ENCODE data around the gene LGALS7. TPM values are rescaled to one million over a fixed set of nuclear protein-coding genes. Genes with fewer than 3 reads are reported as not detected.
"Not testable (repeated sequence)": the region's sequence is repeated elsewhere in the genome, so short reads cannot be mapped to it uniquely, and the experiment has no call there.

LGALS7 gene
- total RNA-seq, 2 experiments from 2014 or later, result not detected

DNA sequence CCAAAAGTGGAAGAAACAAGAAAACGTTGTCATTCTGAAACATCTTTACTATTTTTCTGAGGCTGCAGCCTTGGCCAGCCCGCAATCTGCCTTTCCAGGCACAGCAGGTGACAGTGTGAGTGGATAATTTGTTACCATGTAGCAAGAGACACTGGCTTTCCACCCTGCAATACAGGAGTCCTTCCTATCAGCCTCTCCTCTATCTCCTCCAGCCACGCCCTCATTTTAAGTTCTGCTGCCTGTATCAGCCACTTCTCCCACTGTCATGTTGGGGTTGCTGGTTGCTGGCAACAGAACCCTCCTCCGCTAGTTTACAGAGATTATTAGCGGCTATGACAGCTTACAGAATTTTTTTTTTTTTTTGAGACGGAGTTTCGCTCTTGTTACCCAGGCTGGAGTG is 7.7 kb upstream of the LGALS7 start:
- POLR2A ChIA-PET, result no interaction called here
- Mint-ChIP-seq H3K4me3 (no peak overlapping the region), H3K27ac (peak overlapping the region; percentile 49), H3K36me3 (no peaks in the 10 kb centered on the region), H3K9me3 (no peaks in the 10 kb centered on the region), H3K4me1 (ENCODE audit: low read depth) (no peaks in the 10 kb centered on the region), H3K27me3 (no peaks in the 10 kb centered on the region)
- intact Hi-C loops (cut with micrococcal nuclease), result no loop called here
- CTCF ChIA-PET, result no interaction called here
- DNase-seq, result no peak

DNA sequence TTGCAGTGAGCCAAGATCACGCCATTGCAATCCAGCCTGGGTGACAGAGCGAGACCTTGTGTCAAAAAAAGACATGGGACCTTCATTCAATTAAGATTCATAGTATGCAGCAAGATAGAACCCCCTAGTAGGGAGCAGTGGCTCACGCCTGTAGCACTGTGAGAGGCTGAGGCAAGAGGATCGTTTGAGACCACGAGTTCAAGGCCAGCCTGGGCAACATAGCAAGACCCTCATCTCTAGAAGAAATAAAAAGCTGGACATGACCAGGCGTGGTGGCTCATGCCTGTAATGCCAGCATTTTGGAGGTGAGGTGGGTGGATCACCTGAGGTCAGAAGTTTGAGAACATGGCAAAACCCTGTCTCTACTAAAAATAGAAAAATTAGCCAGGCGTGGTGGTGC is 7.1 kb upstream of the LGALS7 start:
- no peaks in the 10 kb centered on the region for H3K9me3 Mint-ChIP-seq
- DNase-seq, result no peak
- no peak overlapping the region for H3K27ac Mint-ChIP-seq
- CTCF ChIA-PET, result no interaction called here
- no peaks in the 10 kb centered on the region for H3K4me1 Mint-ChIP-seq (ENCODE audit: low read depth)
- H3K27me3 Mint-ChIP-seq, result no peaks in the 10 kb centered on the region
- no peak overlapping the region for H3K4me3 Mint-ChIP-seq
- intact Hi-C loops (cut with micrococcal nuclease), result no loop called here
- H3K36me3 Mint-ChIP-seq, result no peaks in the 10 kb centered on the region
- POLR2A ChIA-PET, result no interaction called here

DNA sequence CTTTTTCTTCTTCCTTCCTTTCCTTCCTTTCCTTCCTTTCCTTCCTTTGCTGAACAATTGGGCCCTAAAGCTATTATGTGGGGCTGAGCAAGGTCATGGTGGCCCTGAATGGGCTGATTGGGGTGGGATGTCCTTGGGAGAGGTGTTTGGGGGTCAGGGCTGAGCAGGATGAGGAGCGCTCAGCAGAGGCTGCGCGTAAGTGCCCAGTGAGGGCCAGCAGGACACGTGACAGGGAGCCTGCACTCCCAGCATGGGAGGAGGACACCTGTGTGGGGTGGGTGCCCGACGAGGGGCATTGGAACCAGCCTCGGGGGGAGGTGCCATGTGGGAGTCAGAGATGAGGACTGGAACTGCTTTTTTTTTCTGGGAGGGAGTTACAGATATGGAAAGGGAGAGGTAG is 5.4 kb upstream of the LGALS7 start:
- DNase-seq, result no peak
- Mint-ChIP-seq H3K27ac (no peak overlapping the region), H3K27me3 (no peaks in the 10 kb centered on the region), H3K36me3 (no peaks in the 10 kb centered on the region), H3K4me3 (no peak overlapping the region), H3K9me3 (no peaks in the 10 kb centered on the region), H3K4me1 (ENCODE audit: low read depth) (no peaks in the 10 kb centered on the region)
- POLR2A ChIA-PET, result no interaction called here
- CTCF ChIA-PET, result interaction anchor here (0.7 kb wide), 2 partner anchors 10 to 152 kb away, joined by 3 to 5 read pairs; partner anchors contain the start of genes MRPS12 and SARS2
- intact Hi-C loops (cut with micrococcal nuclease), result no loop called here

DNA sequence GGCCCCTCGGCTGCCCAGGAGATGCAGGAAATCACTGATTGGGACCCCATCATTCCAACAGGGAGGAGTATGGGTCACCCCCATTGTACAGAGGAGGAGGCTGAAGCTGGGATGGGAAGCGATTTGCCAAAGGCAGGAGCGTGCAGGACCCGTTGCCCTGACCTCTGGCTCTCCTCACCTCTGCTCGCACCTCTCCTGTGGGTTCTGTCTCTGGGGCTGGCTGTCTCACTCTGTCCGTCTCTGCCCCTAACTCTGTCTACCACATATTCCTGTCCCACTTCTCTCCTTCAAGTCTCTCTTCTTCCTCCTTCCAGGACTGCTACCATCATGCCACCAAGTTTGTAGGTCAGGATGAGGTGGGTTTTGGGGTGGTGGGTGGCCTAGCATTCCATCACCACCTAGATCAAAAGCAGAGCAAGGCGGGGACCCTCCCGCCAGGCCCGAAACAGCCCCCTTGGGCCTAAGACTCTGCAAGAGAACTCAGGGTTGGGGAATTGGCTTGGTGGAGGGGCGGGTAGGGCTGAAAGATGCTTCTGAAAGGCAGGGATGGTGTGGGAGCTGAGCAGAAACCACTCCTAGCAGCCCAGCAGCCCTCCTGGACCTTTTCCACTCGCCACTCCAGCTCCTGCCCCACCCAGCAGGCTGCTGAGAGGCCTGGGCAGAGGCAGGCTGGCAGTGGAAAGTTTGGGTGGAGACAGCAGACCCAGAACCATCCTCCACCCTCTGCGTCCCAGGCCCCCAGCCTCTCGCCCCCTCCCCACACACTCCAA is 1.0 kb upstream of the LGALS7 start:
- Mint-ChIP-seq H3K4me1 (ENCODE audit: low read depth) (peaks cover 3% of the 10 kb centered on the region), H3K27me3 (no peaks in the 10 kb centered on the region), H3K36me3 (no peaks in the 10 kb centered on the region), H3K4me3 (no peak overlapping the region), H3K27ac (no peak overlapping the region), H3K9me3 (no peaks in the 10 kb centered on the region)
- CTCF ChIA-PET, result interaction anchor here (0.6 kb wide), 1 partner anchor 101 kb away, joined by 3 read pairs; no protein-coding TSS in a partner anchor
- intact Hi-C loops (cut with micrococcal nuclease), result no loop called here
- POLR2A ChIA-PET, result no interaction called here
- DNase-seq, result no peak

DNA sequence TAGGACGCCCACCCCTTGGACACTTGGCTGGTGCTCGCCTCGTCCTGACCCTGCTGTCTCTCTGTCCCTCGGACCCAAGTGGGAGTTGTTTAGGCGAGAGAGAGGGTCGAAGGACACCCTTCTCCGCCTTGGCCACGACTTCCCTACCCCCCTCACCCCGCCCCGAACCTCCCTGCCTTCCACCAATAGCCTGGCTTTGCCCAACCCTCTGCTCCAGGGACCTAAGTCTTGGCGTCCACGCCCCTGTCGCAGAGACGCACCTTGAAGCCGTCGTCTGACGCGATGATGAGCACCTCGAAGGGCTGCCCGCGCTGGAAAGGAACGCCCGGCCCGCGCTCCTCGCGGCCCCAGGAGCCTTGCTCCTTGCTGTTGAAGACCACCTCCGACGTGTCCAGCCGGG is 1.7 kb downstream of the LGALS7 start:
- CTCF ChIA-PET; intact Hi-C loops (cut with micrococcal nuclease); H3K27me3 Mint-ChIP-seq; H3K9me3 Mint-ChIP-seq; POLR2A ChIA-PET; H3K27ac Mint-ChIP-seq; DNase-seq; H3K4me1 Mint-ChIP-seq (ENCODE audit: low read depth); H3K4me3 Mint-ChIP-seq; H3K36me3 Mint-ChIP-seq: not testable (repeated sequence)

DNA sequence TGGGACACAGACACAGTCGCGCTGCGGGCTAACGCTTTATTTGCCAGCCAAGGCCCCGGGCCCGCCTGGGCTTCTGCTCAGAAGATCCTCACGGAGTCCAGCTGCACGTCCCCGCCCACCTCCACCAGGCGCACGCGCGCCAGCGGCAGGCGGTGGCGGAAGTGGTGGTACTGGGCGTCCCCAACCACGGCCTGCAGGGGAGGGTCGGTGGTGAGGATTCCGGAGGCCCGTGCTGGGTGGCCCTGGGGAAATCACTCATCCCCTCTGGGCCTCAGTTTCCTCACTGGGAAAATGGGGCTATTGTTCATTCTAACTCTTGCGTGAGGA is 2.4 kb downstream of the LGALS7 start:
- H3K36me3 Mint-ChIP-seq, POLR2A ChIA-PET: not testable (repeated sequence)

DNA sequence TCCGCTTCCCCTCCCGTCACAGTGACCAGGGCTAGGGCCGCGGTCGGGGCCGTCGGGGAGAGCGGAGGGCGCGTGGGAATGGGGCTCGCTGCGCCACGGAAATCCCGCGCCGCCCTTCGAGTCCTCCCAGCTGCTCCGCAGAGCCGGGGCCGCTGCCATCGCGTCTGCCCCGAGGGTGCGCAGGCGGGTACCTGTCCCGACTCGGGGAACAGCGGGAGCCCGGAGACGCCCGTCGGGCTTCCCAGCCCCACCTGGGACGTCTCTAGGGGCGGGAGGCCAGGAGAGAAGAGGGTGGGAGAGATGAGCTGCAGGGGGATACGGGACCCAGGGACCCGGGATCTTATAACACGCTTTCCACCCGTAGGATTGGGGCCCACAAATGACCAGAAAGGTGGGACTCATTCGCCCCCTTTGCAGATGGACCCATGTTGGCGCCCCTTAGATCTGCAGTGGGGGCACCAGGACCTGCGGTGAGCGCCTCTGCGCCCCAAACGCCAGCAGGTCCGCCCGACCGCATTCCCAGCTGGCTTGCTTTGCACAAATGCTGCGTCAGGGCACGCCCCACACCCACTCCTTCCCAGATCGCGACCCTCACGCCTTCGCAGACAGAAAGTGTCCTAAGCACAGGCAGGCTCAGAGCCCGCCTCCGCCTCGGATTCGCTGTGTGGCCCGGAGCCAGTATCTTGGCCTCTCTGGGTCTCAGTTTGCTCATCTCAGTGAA is 2.9 kb downstream of the LGALS7 start:
- intact Hi-C loops (cut with micrococcal nuclease); H3K9me3 Mint-ChIP-seq; H3K36me3 Mint-ChIP-seq; H3K4me3 Mint-ChIP-seq; DNase-seq; H3K27me3 Mint-ChIP-seq; H3K27ac Mint-ChIP-seq; H3K4me1 Mint-ChIP-seq (ENCODE audit: low read depth): not testable (repeated sequence)
- ChIA-PET POLR2A (interaction anchor here (1.1 kb wide), 1 partner anchor 79 kb away, joined by 6 read pairs; no protein-coding TSS in a partner anchor), CTCF (interaction anchor here (0.9 to 1.6 kb wide), 16 partner anchors 12 to 368 kb away, joined by 3 to 11 read pairs (median 6); partner anchors contain the start of genes ECH1, FAM98C, MRPS12 and NFKBIB)

More for the DNA sequence above, 2.4 kb downstream of the LGALS7 start:
- H3K27me3 Mint-ChIP-seq; DNase-seq; H3K4me1 Mint-ChIP-seq (ENCODE audit: low read depth); H3K9me3 Mint-ChIP-seq; CTCF ChIA-PET; intact Hi-C loops (cut with micrococcal nuclease); H3K27ac Mint-ChIP-seq; H3K4me3 Mint-ChIP-seq: not testable (repeated sequence)

DNA sequence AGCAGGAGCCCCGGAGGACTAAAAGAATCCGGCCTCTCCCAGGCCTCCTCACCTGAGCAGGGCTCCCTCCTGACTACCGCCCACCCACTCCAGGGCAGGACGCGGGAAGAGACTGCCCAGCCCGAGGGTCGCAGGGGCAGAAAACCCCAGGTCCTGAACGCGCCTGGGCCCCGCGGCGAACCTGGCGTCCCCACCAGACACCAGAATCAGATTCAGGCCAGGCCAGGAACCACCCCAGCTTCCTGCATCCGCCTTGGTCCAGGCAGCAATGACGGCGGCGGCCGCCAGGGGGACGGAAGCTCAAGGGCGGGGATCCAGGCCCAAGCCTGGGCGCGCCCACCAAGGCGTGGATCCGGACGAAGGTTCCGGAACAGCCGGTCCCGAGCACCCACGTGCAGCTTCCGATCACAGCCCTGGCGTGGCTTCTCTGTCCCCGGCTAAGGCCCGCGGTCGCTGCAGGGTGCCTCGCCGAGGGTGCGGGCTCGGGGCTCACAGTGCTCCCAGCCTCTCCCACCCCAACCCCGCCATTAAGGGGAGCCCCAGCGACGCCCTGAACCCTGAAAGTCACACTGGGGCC is 3.6 kb downstream of the LGALS7 start:
- intact Hi-C loops (cut with micrococcal nuclease), result loop anchor here (5.0 kb wide), 1 partner anchor 63 kb away; the partner anchor contains the start of gene ECH1
- peak overlapping the region; percentile 42 for H3K27ac Mint-ChIP-seq
- H3K4me1 Mint-ChIP-seq (ENCODE audit: low read depth), result peaks cover 6% of the 10 kb centered on the region
- peak overlapping the region; percentile 60 for H3K4me3 Mint-ChIP-seq
- peak; percentile 93 for DNase-seq
- H3K27me3 Mint-ChIP-seq, result no peaks in the 10 kb centered on the region
- no peaks in the 10 kb centered on the region for H3K9me3 Mint-ChIP-seq
- POLR2A ChIA-PET, result interaction anchor here (0.6 to 1.1 kb wide), 6 partner anchors 62 to 216 kb away, joined by 3 to 6 read pairs (median 4); partner anchors contain the start of genes ECH1, EIF3K, MRPS12 and SARS2
- no peaks in the 10 kb centered on the region for H3K36me3 Mint-ChIP-seq
- CTCF ChIA-PET, result interaction anchor here (0.7 to 1.6 kb wide), 24 partner anchors 8 to 367 kb away, joined by 3 to 11 read pairs (median 4); partner anchors contain the start of genes ECH1, FAM98C, MRPS12 and NFKBIB

DNA sequence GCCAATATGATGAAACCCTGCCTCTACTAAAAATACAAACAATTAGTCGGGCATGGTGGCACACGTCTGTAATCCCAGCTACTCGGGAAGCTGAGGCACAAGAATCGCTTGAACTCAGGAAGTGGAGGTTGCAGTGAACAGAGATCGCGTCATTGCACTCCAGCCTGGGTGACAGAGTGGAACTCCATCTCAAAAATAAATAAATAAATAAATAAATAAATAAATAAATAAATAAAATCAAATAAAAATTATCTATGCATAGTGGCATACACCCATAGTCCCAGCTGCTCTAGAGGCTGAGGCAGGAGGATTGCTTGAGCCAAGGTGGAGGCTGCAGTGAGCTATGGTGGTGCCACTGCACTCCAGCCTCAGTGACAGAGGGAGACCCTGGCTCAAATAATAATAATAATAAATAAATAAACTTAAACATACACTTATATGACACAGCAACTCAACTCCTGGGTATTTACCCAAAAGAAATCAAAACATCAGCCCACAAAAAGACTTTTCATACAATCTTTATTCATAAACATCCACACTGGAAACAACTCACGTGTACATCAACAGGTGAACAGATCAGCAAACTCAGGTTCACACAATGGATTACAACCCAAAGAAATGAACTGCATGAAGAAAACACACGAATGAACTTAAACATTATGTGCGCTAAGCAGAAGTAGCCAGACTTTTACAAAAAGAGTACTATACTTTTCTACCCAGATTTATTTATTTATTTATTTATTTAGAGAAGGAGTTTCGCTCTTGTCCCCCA is 6.9 kb downstream of the LGALS7 start:
- no peak overlapping the region for H3K27ac Mint-ChIP-seq
- intact Hi-C loops (cut with micrococcal nuclease), result loop anchor here (5.0 kb wide), 1 partner anchor 66 kb away; the partner anchor contains the start of gene ECH1
- peaks cover 6% of the 10 kb centered on the region for H3K4me1 Mint-ChIP-seq (ENCODE audit: low read depth)
- no peak overlapping the region for H3K4me3 Mint-ChIP-seq
- H3K36me3 Mint-ChIP-seq, result no peaks in the 10 kb centered on the region
- H3K27me3 Mint-ChIP-seq, result no peaks in the 10 kb centered on the region
- CTCF ChIA-PET, result no interaction called here
- no peaks in the 10 kb centered on the region for H3K9me3 Mint-ChIP-seq
- DNase-seq, result no peak
- POLR2A ChIA-PET, result no interaction called here

DNA sequence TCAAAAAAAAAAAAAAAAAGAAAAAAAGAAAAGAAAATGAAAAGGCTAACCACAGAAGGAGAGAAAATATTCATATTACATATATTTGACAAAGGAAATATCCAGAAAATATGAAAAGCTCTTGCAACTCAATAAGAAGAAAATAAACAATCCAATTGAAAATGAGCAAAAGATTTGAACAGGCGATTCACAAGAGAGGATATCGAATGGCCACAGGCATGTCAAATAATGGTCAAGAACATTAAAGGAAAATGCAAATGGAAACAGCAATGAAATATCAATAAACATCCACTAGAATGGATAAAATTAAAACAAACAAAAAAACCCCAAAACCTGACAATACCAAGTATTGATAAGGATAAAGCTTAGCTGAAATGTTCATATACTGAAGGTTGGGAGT is 8.1 kb downstream of the LGALS7 start:
- H3K4me1 Mint-ChIP-seq (ENCODE audit: low read depth), result peaks cover 6% of the 10 kb centered on the region
- H3K9me3 Mint-ChIP-seq, result no peaks in the 10 kb centered on the region
- no peaks in the 10 kb centered on the region for H3K27me3 Mint-ChIP-seq
- no peak for DNase-seq
- POLR2A ChIA-PET, result interaction anchor here (0.6 kb wide), 1 partner anchor 783 kb away, joined by 3 read pairs; no protein-coding TSS in a partner anchor
- CTCF ChIA-PET, result no interaction called here
- H3K27ac Mint-ChIP-seq, result no peak overlapping the region
- intact Hi-C loops (cut with micrococcal nuclease), result loop anchor here (5.0 kb wide), 1 partner anchor 67 kb away; the partner anchor contains the start of gene ECH1
- H3K4me3 Mint-ChIP-seq, result no peak overlapping the region
- H3K36me3 Mint-ChIP-seq, result no peaks in the 10 kb centered on the region

DNA sequence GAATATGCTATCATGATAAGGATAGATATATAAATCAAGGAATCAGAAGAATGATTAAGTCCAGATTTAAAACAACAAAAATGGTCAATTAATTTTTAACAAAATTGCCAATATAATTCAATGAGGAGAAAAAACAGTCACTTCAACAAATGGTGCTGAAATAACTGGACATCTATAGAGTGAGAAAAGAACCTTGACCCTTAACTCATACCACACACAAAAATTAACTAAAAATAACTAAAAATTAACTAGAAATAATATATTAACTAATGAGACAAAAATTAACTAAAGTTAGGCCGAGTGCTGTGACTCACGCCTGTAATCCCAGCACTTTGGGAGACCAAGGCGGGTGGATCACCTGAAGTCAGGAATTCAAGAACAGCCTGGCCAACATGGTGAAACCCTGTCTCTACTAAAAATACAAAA is 9.5 kb downstream of the LGALS7 start:
- ChIA-PET POLR2A (no interaction called here), CTCF (interaction anchor here (1.1 kb wide), 1 partner anchor 166 kb away, joined by 5 read pairs; the partner anchor contains the start of genes MRPS12 and SARS2)
- no peak overlapping the region for H3K27ac Mint-ChIP-seq
- H3K9me3 Mint-ChIP-seq, result no peaks in the 10 kb centered on the region
- intact Hi-C loops (cut with micrococcal nuclease), result no loop called here
- no peak overlapping the region for H3K4me3 Mint-ChIP-seq
- H3K27me3 Mint-ChIP-seq, result no peaks in the 10 kb centered on the region
- H3K4me1 Mint-ChIP-seq (ENCODE audit: low read depth), result no peaks in the 10 kb centered on the region
- DNase-seq, result no peak
- H3K36me3 Mint-ChIP-seq, result no peaks in the 10 kb centered on the region

Data from activated CD4-positive, alpha-beta memory T cell treated with anti-CD3 and anti-CD28 coated beads for 36 hours (primary cell).